ENCODE results near the gene PPP1R3G.

PPP1R3G gene

DNA sequence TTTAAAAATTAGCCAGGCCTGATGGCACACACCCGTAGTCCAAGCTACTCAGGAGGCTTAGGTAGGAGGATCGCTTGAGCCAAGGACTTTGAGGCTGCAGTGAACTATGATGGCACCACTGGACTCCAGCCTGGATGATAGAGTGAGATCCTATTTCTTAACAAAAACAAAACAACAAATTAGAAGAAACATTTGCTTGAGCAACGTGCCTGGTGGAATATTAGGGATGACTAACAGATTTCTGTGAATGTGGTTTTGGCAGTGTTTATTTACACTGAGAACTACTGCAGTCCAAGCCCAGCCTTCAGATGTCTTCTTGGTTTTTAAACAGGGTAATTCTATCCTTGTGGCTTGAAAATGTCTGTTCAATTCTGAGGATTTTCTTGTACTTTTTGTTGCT lies 9.2 kb downstream of the PPP1R3G start:
- DNase-seq (ENCODE audit: low read depth): peak; percentile 96

DNA sequence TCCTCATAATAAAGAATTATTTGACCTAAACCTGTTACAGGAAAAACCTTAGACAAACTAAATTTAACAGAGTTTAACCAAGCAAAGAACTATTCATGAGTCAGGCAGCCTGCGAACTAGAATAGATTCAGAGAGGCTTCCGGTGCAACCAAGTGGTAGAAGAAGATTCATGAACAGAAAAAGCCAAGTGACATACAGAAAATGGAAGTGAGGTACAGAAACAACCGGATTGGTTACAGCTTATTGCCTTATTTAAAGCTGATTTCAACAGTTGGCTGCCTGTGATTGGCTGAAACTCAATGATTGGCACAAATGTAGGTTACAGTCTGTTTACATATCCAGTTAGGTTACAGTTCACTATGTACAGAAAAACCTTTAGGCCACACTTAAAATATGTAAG lies 10.1 kb downstream of the PPP1R3G start:
- peak; percentile 78 for DNase-seq (ENCODE audit: low read depth)

GRCh38 chr6:5096482-5096881 lies 11.3 kb downstream of the PPP1R3G start:
- no peak for DNase-seq (ENCODE audit: low read depth)

GRCh38 chr6:5098501-5099270 lies 13.5 kb downstream of the PPP1R3G start:
- DNase-seq (ENCODE audit: low read depth): no peak

DNA sequence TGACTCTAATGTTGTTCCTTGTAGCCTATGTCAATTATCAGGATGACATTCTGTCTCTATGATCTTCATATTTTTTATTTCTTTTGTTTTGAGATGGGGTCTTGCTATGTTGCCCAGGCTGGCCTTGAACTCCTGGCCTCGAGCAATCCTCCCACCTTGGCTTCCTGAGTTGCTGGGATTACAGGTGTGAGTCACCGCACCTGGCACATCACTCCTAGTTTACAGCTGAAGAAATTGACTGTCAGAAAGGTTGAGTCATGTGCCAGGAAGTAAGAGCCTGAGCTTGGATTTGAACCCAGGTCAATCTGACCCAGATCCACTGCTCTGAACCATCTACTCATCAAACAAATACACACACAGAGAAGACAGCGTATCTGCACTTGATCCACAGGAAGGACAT lies 14.4 kb downstream of the PPP1R3G start:
- DNase-seq (ENCODE audit: low read depth): no peak

DNA sequence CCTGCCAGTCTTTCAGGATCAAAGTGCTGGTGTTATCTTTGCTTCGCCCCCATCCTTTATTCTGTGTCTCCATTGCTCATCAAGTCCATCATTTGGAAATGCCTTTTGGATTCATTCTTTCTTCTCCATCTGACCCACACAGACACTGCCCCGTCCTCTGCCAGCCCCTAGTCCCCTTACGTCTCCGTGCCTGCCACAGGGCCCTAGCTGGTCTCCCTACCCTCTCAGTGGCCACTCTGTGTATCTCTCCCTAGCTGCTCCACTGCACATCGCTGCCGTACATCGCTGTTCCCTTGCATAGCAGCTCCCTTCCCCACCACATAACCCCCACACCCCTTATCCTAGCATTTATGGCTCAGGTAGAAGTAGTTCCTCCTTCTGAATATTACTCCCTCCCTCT lies 15.7 kb downstream of the PPP1R3G start:
- no peak for DNase-seq (ENCODE audit: low read depth)

DNA sequence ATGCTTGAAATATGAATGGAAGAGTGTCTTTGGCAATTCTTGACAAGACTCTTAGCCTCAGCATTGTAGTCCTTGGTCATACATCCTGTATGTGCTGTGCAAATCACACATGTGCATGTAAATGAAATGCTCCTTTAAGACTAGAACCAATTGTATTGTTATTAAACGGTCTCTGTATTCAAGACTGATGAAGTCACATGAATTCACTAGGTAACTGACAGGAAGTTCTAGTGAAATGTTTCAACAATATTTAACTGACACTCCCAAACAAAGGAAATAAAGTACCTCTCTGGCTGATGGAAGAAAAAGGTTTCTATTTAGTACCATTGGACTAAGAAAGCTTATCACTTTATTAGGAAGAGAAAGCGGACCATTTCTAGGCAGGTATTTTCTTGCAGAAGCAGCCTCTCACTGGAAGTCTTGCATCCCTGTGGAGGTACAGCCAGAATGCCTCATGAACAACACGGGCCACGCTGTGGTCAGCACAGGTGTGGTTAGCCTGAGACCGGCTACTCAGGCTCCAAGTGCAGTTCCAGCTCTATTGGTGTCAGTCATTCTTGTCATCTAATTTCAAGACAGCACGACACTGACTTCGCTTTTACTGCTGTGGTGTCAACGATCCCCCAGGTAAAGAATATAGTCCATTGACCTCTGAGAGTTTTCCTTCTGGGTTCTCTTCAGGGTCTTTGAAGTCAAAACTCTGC lies 17.3 kb downstream of the PPP1R3G start:
- no peak for DNase-seq (ENCODE audit: low read depth)

GRCh38 chr6:5103250-5103649 lies 18.1 kb downstream of the PPP1R3G start:
- DNase-seq (ENCODE audit: low read depth): peak; percentile 11

GRCh38 chr6:5104667-5105066 lies 19.5 kb downstream of the PPP1R3G start:
- DNase-seq (ENCODE audit: low read depth): no peak

DNA sequence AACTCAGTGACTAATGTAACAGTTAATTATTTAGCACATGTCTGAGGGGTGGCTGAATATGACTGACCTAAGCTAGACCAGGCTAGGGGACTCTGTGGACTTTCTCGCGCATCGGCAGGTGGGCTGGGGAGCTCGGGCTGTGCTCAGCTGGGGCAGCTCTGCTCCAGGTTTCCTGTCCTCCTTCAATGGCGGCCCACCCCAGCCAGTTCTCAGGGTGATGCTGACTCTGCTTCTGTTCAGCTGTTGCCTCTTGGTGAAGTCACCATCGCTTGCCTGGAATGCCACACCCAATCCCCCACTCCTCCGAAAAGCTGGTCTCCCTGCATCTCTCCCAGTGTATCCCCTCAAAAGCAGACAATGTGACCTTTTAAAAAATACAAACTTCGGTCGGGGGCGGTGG lies 20.0 kb downstream of the PPP1R3G start:
- DNase-seq (ENCODE audit: low read depth): no peak

DNA sequence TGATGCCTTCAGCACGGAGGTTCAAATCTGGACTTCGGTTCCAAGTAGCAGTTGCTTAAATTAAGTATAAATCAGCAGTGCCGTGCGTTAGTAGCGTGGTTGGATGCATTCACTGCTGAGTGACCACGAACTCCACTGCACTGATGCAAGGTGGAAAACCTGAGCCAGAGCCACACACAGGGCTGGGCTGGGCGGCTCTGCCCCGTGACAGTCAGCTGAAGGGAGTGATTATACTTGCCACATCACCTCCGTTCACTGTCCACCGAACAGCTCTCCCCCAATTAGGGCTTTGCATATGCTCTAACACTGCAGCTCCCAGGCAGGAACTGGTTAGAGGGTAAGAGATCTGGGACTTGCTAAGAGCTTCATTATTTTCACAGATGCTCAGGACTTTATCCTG lies 22.2 kb downstream of the PPP1R3G start:
- DNase-seq (ENCODE audit: low read depth): no peak

DNA sequence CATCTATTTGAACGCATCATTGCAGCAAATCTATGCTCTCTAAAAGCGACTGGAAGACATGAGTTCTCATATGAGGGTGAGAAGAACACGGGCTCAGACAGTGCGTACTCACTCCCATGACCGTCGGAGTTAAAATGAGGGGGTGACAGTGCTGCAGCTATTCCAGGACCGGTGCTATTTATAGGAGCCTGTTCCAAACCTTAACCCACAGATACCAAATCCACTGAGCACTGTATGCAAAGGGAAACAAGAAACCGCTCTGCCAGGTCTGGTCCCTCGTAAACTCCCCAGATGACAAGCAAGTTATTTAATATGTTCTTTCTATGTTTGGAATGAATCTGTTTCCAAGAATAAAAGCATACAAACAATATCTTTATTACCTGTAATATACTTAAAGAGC lies 22.9 kb downstream of the PPP1R3G start:
- no peak for DNase-seq (ENCODE audit: low read depth)

DNA sequence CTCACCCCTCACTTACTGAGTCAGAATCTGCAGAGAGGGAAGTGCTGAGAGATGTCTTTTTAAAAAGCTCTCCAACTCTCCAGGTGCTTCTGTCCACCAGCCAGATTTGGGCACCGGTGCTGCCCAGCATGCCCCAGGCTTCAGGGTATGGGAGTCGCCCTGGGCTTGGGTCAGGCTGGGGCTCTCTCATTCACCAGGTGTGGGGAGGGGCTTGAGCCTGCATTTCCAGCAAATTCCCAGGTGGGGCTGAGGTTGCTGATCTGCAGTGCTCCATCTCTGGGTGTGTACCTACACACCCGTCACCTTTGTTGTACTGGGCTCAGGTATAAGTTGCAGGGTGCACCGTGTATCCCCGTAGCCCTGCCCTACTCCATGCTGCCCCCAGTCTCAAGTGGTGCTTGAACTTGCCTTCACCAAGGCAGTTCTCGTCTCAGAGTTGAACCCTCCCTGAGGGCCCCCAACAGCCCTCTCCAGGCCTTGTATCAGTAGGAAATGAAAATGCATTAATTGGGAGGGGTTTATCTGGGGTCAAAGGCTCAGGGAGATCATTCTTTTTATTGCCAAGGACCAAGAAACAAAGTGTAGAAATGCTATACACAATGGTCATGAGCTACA lies 23.5 kb downstream of the PPP1R3G start:
- no peak for DNase-seq (ENCODE audit: low read depth)

DNA sequence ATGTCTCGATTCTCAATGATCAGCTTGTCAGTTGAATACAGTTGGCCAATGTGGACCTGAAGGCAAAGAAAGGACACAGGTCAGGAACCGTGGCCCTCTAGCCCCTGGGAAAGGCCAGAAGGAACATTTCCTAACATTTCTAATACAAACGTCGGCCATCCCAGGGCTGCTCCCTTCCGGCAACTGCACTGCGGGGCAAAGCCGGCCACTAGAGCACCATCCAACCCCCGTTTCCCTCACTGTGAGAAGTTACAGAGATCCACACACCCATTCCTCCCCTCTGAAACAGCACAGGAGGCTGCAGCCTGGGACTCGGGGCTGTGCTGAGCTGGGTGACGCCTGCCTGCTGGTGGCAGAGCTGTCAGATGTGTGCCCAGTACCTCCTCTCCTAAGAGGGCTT lies 24.3 kb downstream of the PPP1R3G start:
- DNase-seq (ENCODE audit: low read depth): no peak

GRCh38 chr6:5110246-5110645 lies 25.1 kb downstream of the PPP1R3G start:
- DNase-seq (ENCODE audit: low read depth): no peak

DNA sequence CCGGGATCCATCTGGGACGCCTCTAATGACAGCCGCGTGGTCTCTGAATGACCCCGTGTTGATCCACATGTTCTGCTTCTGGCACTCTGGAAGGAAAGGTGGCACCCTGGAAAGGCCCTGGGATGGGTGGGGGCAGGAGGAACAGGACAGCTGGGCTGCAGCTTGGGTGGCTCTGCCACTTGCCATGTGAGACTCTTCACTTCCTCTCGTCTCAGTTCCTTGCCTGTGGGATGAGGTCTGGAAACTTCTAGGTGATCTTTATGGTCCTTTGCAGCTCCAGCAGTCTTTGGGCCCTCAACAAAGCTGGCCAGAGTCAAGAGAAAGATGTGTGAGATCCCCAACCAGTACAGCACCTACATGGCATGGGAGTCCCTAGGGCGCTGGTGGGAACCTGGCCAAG lies 26.5 kb downstream of the PPP1R3G start:
- no peak for DNase-seq (ENCODE audit: low read depth)

DNA sequence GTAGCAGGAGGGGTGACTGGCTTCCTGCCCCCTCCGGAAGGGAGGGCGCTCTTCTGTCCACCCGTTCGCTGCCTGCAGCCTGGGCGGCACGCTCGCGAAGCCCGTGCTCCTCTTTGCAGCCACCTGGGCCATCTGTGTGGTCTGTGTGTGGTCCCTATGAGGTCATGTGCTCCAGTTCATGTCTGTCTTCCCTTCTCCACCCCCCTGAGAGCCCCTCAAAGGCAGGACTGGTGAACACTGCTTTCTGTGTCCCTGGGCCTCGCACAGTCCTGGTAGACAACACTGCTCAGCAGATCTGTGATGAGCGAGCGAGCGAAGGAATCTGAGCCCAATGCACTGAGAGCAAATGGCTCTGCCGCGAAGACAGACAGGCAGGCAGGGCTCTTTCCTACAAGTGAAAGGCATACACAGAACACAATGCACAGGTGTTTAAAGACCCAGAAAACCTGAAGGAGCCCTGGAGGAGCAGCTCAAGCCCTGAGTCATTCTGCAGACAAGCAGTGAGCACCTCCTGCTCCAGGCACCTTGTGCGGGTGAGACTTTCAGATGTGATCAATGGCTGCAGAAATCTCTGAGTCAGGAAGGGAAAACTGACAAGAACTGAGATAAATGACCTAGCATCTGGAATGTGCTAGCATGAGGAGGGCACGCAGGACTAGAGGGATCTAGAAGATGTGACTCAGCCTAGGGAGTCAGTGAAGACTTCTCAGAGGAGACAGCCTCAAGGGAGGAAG lies 27.1 kb downstream of the PPP1R3G start:
- DNase-seq (ENCODE audit: low read depth): peak; percentile 90

DNA sequence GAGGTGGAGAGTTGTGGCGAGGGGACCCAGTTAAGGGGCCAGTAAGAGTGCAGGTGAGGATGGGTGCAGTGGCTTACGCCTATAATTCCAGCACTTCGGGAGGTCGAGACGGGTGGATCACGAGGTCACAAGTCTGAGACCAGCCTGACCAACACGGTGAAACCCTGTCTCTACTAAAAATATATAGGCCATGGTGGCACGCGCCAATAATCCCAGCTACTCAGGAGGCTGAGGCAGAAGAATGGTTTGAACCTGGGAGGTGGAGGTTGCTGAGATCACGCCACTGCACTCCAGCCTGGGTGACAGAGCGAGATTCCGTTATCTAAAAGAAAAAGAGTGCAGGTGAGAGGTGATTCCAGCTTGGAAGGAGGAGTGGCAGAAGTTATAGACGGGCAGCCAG lies 28.0 kb downstream of the PPP1R3G start:
- no peak for DNase-seq (ENCODE audit: low read depth)

- DNase-seq (ENCODE audit: low read depth): peak; percentile 36
Observed at GRCh38 chr6:5115168-5115567, 30.0 kb downstream of the PPP1R3G start.

- no peak for DNase-seq (ENCODE audit: low read depth)
Observed at GRCh38 chr6:5116243-5116991, 31.3 kb downstream of the PPP1R3G start.

GRCh38 chr6:5119090-5119951 lies 34.2 kb downstream of the PPP1R3G start:
- no peak for DNase-seq (ENCODE audit: low read depth)
